Hepatocyte (in vitro differentiated cells): ENCODE results near the gene ZNF750. TPM values are rescaled to one million over a fixed set of nuclear protein-coding genes. Genes with fewer than 3 reads are reported as not detected.

Source experiments
- DNase-seq: peaks from one replicate; pipeline ENCODE4 v3.0.0-alpha.2; 2016; ENCODE audit warnings: low spot score
- H2AFZ ChIP-seq: fragments of 200-600 bp; sonication (generic); 2 replicates; pipeline ENCODE4 v1.6.0; 2016; ENCODE audit warnings: antibody characterized with exemption, mild to moderate bottlenecking
- H3K27ac ChIP-seq: fragments of 200-600 bp; sonication (generic); 2 replicates; pipeline ENCODE4 v1.5.1; 2016; ENCODE audit warnings: mild to moderate bottlenecking
- H3K27me3 ChIP-seq: fragments of 200-600 bp; sonication (generic); 2 replicates; pipeline ENCODE4 v1.6.1; 2016
- H3K36me3 ChIP-seq: fragments of 200-600 bp; sonication (generic); replicated peaks from 2 replicates; pipeline ENCODE4 v1.5.1; 2016; ENCODE audit warnings: low read depth; ENCODE audit not compliant: insufficient read depth
- H3K4me1 ChIP-seq: fragments of 200-600 bp; sonication (generic); 2 replicates; pipeline ENCODE4 v1.5.1; 2016; ENCODE audit warnings: mild to moderate bottlenecking, moderate library complexity; ENCODE audit not compliant: insufficient read depth
- H3K4me2 ChIP-seq: fragments of 200-600 bp; sonication (generic); 2 replicates; pipeline ENCODE4 v1.6.0; 2016
- H3K4me3 ChIP-seq: fragments of 200-600 bp; sonication (generic); 2 replicates; pipeline ENCODE4 v1.5.1; 2016; ENCODE audit warnings: mild to moderate bottlenecking
- H3K79me2 ChIP-seq: fragments of 200-600 bp; sonication (generic); 2 replicates; pipeline ENCODE4 v1.6.0; 2017; ENCODE audit warnings: mild to moderate bottlenecking
- H3K9me2 ChIP-seq: fragments of 200-600 bp; sonication (generic); replicated peaks from 2 replicates; pipeline ENCODE4 v1.6.0; 2017; ENCODE audit warnings: mild to moderate bottlenecking; ENCODE audit not compliant: insufficient read depth
- H3K9me3 ChIP-seq: fragments of 200-600 bp; sonication (generic); 2 replicates; pipeline ENCODE4 v1.5.1; 2016; ENCODE audit warnings: low read depth, mild to moderate bottlenecking
- H4K20me1 ChIP-seq: fragments of 200-600 bp; sonication (generic); 2 replicates; pipeline ENCODE4 v1.6.0; 2016; ENCODE audit warnings: mild to moderate bottlenecking; ENCODE audit not compliant: insufficient read depth, poor library complexity, severe bottlenecking
- EZH2 ChIP-seq: fragments of 200-600 bp; sonication (generic); IDR thresholded peaks from 2 replicates; pipeline ENCODE4 v1.6.1; 2016; ENCODE audit warnings: antibody characterized with exemption, mild to moderate bottlenecking, borderline replicate concordance
- EZH2phosphoT487 ChIP-seq: fragments of 200-600 bp; sonication (generic); IDR thresholded peaks from one replicate; pipeline ENCODE4 v1.6.1; 2018; ENCODE audit warnings: antibody characterized with exemption, mild to moderate bottlenecking, low read depth, moderate library complexity; ENCODE audit not compliant: unreplicated experiment, severe bottlenecking
- WGBS: methylation state at CpG from one replicate; pipeline ENCODE4 v1.1.6; 2016; ENCODE audit warnings: low lambda C conversion rate; ENCODE audit errors: missing lambda C conversion rate; 5-methylcytosine and 5-hydroxymethylcytosine counted together
- polyA plus RNA-seq: library from polyadenylated mRNA; unstranded; fragments of >200 nt; fragmentation: Nextera tagmentation; extraction: Ambion mirVana; gene quantifications from 2 replicates; pipeline ENCODE4 v1.2.1, GENCODE V29; 2016
- total RNA-seq: library from RNA; depleted of rRNA; stranded (reverse); fragments of >200 nt; gene quantifications from 2 replicates; pipeline ENCODE4 v1.2.3, GENCODE V29; 2014
- TF ChIP-seq, protein P1 (sequence below): fragments of 200-600 bp; sonication (generic); IDR thresholded peaks from 2 replicates; pipeline ENCODE4 v1.5.1; 2016; ENCODE audit warnings: antibody characterized with exemption, mild to moderate bottlenecking; ENCODE audit not compliant: poor library complexity

ZNF750 gene
- total and polyA plus RNA-seq, 2 experiments from 2014 or later = 0.27 to 2.1 TPM

DNA sequence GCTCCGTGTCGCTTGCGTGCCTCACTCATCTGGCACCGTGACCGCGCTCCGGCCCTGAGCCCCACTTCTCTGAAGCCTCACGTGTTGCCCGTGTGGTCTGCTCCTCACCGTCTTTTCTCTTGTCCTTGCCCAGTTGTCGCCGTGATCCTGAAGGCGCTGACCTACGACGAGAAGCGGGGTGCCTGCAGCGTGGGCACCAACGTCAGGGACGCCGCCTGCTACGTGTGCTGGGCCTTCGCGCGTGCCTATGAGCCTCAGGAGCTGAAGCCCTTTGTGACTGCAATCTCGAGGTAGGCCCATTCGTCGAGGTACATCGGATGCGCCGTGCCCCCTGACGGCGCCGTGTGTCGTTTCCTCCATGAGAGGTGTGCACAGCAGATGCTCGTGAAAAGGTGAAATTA is 30.3 kb upstream of the ZNF750 start:
- no peak for TF ChIP-seq EZH2
- TF ChIP-seq, protein P1, sequence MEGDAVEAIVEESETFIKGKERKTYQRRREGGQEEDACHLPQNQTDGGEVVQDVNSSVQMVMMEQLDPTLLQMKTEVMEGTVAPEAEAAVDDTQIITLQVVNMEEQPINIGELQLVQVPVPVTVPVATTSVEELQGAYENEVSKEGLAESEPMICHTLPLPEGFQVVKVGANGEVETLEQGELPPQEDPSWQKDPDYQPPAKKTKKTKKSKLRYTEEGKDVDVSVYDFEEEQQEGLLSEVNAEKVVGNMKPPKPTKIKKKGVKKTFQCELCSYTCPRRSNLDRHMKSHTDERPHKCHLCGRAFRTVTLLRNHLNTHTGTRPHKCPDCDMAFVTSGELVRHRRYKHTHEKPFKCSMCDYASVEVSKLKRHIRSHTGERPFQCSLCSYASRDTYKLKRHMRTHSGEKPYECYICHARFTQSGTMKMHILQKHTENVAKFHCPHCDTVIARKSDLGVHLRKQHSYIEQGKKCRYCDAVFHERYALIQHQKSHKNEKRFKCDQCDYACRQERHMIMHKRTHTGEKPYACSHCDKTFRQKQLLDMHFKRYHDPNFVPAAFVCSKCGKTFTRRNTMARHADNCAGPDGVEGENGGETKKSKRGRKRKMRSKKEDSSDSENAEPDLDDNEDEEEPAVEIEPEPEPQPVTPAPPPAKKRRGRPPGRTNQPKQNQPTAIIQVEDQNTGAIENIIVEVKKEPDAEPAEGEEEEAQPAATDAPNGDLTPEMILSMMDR = no peak
- TF ChIP-seq EZH2phosphoT487 = no peak
- Histone ChIP-seq H3K4me2 (no peak overlapping the region), H2AFZ (no peak overlapping the region), H4K20me1 (no peaks in the 10 kb centered on the region), H3K79me2 (peaks cover 4% of the 10 kb centered on the region), H3K9me2 (no peaks in the 10 kb centered on the region), H3K27me3 (no peaks in the 10 kb centered on the region), H3K4me3 (no peak overlapping the region), H3K9me3 (no peaks in the 10 kb centered on the region), H3K36me3 (no peaks in the 10 kb centered on the region), H3K4me1 (peaks cover 20% of the 10 kb centered on the region), H3K27ac (no peak overlapping the region)
- 97% methylated on average over 35 of the region's 35 CpGs for WGBS
- no peak for DNase-seq

DNA sequence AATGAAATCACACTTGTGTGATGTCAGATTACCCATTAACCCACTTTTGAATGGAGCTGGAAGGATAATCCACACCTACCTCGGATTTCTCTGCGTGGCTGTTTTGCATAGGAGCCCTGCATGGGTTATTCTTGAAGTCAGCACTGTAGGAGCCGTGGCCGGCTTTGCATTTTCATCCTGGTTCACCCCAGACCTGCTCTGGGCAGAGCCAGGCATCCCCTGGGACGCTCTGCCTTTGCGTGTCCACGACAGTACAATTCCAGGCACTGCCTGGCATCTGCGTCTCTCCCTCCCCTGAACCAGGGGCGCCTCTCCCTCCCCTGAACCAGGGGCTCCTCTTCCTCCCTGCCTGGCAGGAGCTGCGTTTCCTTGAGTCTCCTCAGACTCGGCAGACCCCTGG is 29.7 kb upstream of the ZNF750 start:
- no peaks in the 10 kb centered on the region for H3K36me3 ChIP-seq
- no peaks in the 10 kb centered on the region for H4K20me1 ChIP-seq
- no peak for DNase-seq
- H3K4me1 ChIP-seq = peaks cover 22% of the 10 kb centered on the region
- WGBS = 91% methylated on average over 11 of the region's 11 CpGs
- H3K27ac ChIP-seq = no peak overlapping the region
- H3K4me3 ChIP-seq = no peak overlapping the region
- no peaks in the 10 kb centered on the region for H3K27me3 ChIP-seq
- H3K4me2 ChIP-seq = no peak overlapping the region
- no peak overlapping the region for H2AFZ ChIP-seq
- TF ChIP-seq, protein P1 = no peak
- TF ChIP-seq EZH2 = no peak
- no peak for TF ChIP-seq EZH2phosphoT487
- peaks cover 4% of the 10 kb centered on the region for H3K79me2 ChIP-seq
- H3K9me3 ChIP-seq = no peaks in the 10 kb centered on the region
- no peaks in the 10 kb centered on the region for H3K9me2 ChIP-seq

DNA sequence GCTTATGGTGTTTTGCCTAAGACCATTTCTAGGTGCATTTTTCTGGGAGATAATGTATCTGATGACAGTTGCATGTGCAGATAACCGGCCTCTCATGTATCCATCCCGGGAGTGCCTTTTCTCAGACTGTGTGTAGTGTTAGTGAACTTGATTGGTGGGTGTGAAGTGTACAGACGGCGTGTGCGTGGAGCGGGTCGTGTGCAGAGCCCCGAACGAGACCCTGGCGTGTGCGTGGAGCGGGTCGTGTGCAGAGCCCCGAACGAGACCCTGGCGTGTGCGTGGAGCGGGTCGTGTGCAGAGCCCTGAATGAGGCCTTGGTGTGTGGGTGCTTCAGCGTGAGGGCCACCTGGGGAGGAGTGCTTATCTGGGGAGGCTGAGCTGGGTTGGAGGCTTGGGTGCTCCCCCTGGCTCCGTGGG is 28.9 kb upstream of the ZNF750 start:
- Histone ChIP-seq H3K4me3 (no peak overlapping the region), H3K27ac (no peak overlapping the region), H3K4me2 (no peak overlapping the region), H3K27me3 (no peaks in the 10 kb centered on the region), H3K4me1 (peaks cover 27% of the 10 kb centered on the region), H4K20me1 (no peaks in the 10 kb centered on the region), H3K9me3 (no peaks in the 10 kb centered on the region), H2AFZ (no peak overlapping the region), H3K36me3 (no peaks in the 10 kb centered on the region), H3K9me2 (no peaks in the 10 kb centered on the region), H3K79me2 (peaks cover 4% of the 10 kb centered on the region)
- 93% methylated on average over 20 of the region's 21 CpGs for WGBS
- DNase-seq = no peak
- no peak for TF ChIP-seq EZH2phosphoT487
- TF ChIP-seq EZH2 = no peak
- TF ChIP-seq, protein P1 = no peak

DNA sequence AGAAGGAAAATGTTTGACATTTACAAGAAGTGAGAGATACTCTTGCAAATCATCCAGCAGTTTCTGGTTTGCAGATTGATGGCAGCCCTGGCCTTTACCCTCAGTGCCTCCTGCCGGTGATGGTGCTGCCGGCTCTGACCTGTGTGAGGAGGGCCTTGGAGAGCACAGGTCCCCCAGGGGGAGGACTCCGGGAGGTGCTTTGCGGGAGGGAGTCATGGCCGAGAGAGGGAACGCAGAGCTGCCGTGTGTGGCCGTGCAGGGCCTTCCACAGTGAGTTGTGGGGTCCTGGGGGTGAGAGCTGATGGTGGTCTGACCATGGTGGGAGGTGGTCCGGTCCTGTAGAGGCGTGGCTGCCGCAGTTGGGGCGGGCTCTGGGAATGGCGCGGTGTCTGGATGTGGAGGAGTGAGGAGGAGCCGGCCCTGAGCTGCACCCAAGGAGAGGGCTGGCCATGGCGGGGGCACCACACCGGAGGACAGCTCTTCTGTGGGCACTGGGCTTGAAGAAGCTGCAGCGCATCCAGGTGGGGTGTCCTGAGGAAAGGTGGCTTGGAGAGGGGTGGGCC is 28.0 kb upstream of the ZNF750 start:
- Histone ChIP-seq H2AFZ (no peak overlapping the region), H3K27me3 (no peaks in the 10 kb centered on the region), H3K4me3 (no peak overlapping the region), H3K9me2 (no peaks in the 10 kb centered on the region), H3K27ac (no peak overlapping the region), H3K9me3 (no peaks in the 10 kb centered on the region), H3K79me2 (peaks cover 4% of the 10 kb centered on the region), H3K36me3 (no peaks in the 10 kb centered on the region), H4K20me1 (no peaks in the 10 kb centered on the region), H3K4me2 (no peak overlapping the region), H3K4me1 (peaks cover 31% of the 10 kb centered on the region)
- TF ChIP-seq EZH2 (no peak), EZH2phosphoT487 (no peak)
- TF ChIP-seq, protein P1 = no peak
- 90% methylated on average over 17 of the region's 18 CpGs for WGBS
- DNase-seq = no peak
